Spleen (tissue), 11 donors: Measurements from ENCODE around the gene PRKCQ. TPM values are rescaled to one million over a fixed set of nuclear protein-coding genes. Genes with fewer than 3 reads are reported as not detected.
"Not testable (repeated sequence)": the region's sequence is repeated elsewhere in the genome, so short reads cannot be mapped to it uniquely, and the experiment has no call there.

Experiments used
- DNase-seq: peaks from one replicate; pipeline ENCODE4 v3.0.0-alpha.2; 2020
- H3K27ac ChIP-seq, 8 donors: fragments of 200-600 bp; sonication (generic) in 7 of 8; 1 replicate in 4 of 8; 2 replicates in 4 of 8; pipeline versions ENCODE4 v1.5.0 to v1.8.0; 2016 to 2021; ENCODE audit warnings: inconsistent platforms in 4 of 8, mild to moderate bottlenecking in 4 of 8, moderate library complexity in 1 of 8
- H3K27me3 ChIP-seq, 7 donors: fragments of 200-600 bp; sonication (generic) in 6 of 7; replicated peaks in 1 of 7; 1 replicate in 4 of 7; 2 replicates in 3 of 7; pipeline versions ENCODE4 v1.5.0 to v1.8.0; 2016 to 2021; ENCODE audit warnings: inconsistent platforms in 3 of 7, mild to moderate bottlenecking in 1 of 7
- H3K36me3 ChIP-seq, 6 donors: fragments of 200-600 bp; sonication (generic) in 5 of 6; 1 replicate in 4 of 6; 2 replicates in 2 of 6; pipeline versions ENCODE4 v1.5.0 to v1.8.0; 2016 to 2021; ENCODE audit warnings: inconsistent platforms in 2 of 6
- H3K4me1 ChIP-seq, 6 donors: fragments of 200-600 bp; sonication (generic) in 5 of 6; 1 replicate in 3 of 6; 2 replicates in 3 of 6; pipeline versions ENCODE4 v1.5.0 to v1.8.0; 2016 to 2021; ENCODE audit warnings: inconsistent platforms in 3 of 6
- H3K4me3 ChIP-seq, 8 donors: fragments of 200-600 bp; sonication (generic) in 7 of 8; 1 replicate in 4 of 8; 2 replicates in 4 of 8; pipeline versions ENCODE4 v1.5.0 to v1.8.0; 2016 to 2021; ENCODE audit warnings: inconsistent platforms in 4 of 8, mild to moderate bottlenecking in 4 of 8, moderate library complexity in 2 of 8
- H3K9me3 ChIP-seq, 8 donors: fragments of 200-600 bp; sonication (generic) in 7 of 8; 1 replicate in 4 of 8; 2 replicates in 4 of 8; pipeline versions ENCODE4 v1.5.0 to v1.8.0; 2016 to 2021; ENCODE audit warnings: inconsistent platforms in 4 of 8
- CTCF ChIP-seq, 11 experiments: fragments of 200-600 bp in 7 of 11; fragments of 450-650 bp in 4 of 11; sonication (generic) in 4 of 11; IDR thresholded peaks in 8 of 11; conservative IDR thresholded peaks in 3 of 11; 1 replicate in 7 of 11; 2 replicates in 4 of 11; pipeline versions ENCODE4 v1.4.0 to v1.8.0; 2016 to 2021; ENCODE audit warnings: antibody characterized with exemption in 11 of 11, inconsistent platforms in 4 of 11, mild to moderate bottlenecking in 1 of 11
- POLR2A ChIP-seq, 3 donors: fragments of 450-650 bp; IDR thresholded peaks; one replicate each; pipeline ENCODE4 v1.5.1; 2017; ENCODE audit warnings: antibody characterized with exemption in 3 of 3, mild to moderate bottlenecking in 1 of 3
- POLR2AphosphoS5 ChIP-seq, 3 donors: sonication (generic); formaldehyde crosslinking; IDR thresholded peaks; one replicate each; pipeline ENCODE4 v1.5.1; 2017; ENCODE audit warnings: antibody characterized with exemption in 3 of 3
- WGBS, 5 donors: extraction: QIAGEN DNeasy Blood & Tissue Kit in 3 of 5; methylation state at CpG; one replicate each; pipeline versions ENCODE4 v1.1.5 to v1.1.7; 2013 to 2018; 5-methylcytosine and 5-hydroxymethylcytosine counted together
- intact Hi-C: fragments of 100-400 bp; cut with DNase I; formaldehyde crosslinking; loops from one replicate; pipeline ENCODE4 v1.15.0; 2023; ENCODE audit warnings: low total_unique reads
- polyA plus RNA-seq, 3 donors: library from polyadenylated mRNA; stranded (reverse); fragments of 200-250 nt; gene quantifications; one replicate each; pipeline ENCODE4 v1.2.1, GENCODE V29; 2013
- total RNA-seq, 7 donors: library from RNA; depleted of rRNA in 3 of 7; stranded (reverse); fragments of >200 nt in 3 of 7; fragmentation: NEBNext Ultra II Directional in 4 of 7; extraction: Animal tissue kit (Norgen Biotek cat#: 25700) in 4 of 7; gene quantifications; one replicate each; pipeline versions ENCODE4 v1.1.0 to v1.2.1, GENCODE V29; 2016 to 2021
- donor health status: healthy with polysubstance abuse.
- donor health status: DM: no; HTN: no; CAD: no; lungs with moderate emphysema.
- donor health status: DM: no; HTN: no; CAD: no.
- donor health status: Bipolar disorder and iron deficiency.
- donor health status: healthy.
- donor health status: DM: no; HTN: no; CAD: no.
- donor health status: DM: yes; HTN: yes; CAD: no.

The PRKCQ gene
- total and polyA plus RNA-seq, 10 donors: 2.1 to 11.8 (median 8.1) TPM

GRCh38 chr10:6474871-6475270 is 105.2 kb downstream of the PRKCQ start:
- Histone ChIP-seq H3K27ac (peak overlapping the region in 4 of 8 donors; percentile 74 to 83 (median 80)), H3K27me3 (no peaks in the 10 kb centered on the region)
- 89 to 94% (median 94%) methylated on average over 5 of the region's 5 CpGs for WGBS, 5 donors

GRCh38 chr10:6473901-6474370 is 106.1 kb downstream of the PRKCQ start:
- Histone ChIP-seq H3K27ac (peak overlapping the region; percentile 58 to 83 (median 74)), H3K9me3 (no peaks in the 10 kb centered on the region), H3K4me1 (peaks cover 0 to 49% (median 22%) of the 10 kb centered on the region in 6 donors), H3K27me3 (no peaks in the 10 kb centered on the region), H3K4me3 (peak overlapping the region in 2 of 8 donors; percentile 15 to 54), H3K36me3 (peaks cover 0 to 34% (median 3%) of the 10 kb centered on the region in 6 donors)
- no peak for TF ChIP-seq POLR2AphosphoS5 (IDR thresholded peaks at IDR 0.05)
- TF ChIP-seq CTCF (IDR thresholded peaks at IDR 0.05 in 8 of 11, conservative IDR thresholded peaks at IDR 0.05 in 3 of 11): no peak
- TF ChIP-seq POLR2A (IDR thresholded peaks at IDR 0.05): no peak
- WGBS, 5 donors: 16 to 37% (median 30%) methylated on average over 6 of the region's 6 CpGs
- intact Hi-C loops: no loop called here
- no peak for DNase-seq

More at GRCh38 chr10:6474871-6475270, 105.2 kb downstream of the PRKCQ start:
- DNase-seq: no peak
- Histone ChIP-seq H3K4me3 (no peak overlapping the region), H3K4me1 (peaks cover 0 to 49% (median 22%) of the 10 kb centered on the region in 6 donors), H3K36me3 (peaks cover 0 to 30% (median 4%) of the 10 kb centered on the region in 6 donors), H3K9me3 (no peaks in the 10 kb centered on the region)
- intact Hi-C loops: no loop called here
- TF ChIP-seq CTCF (IDR thresholded peaks at IDR 0.05 in 8 of 11, conservative IDR thresholded peaks at IDR 0.05 in 3 of 11) (no peak), POLR2AphosphoS5 (IDR thresholded peaks at IDR 0.05) (no peak), POLR2A (IDR thresholded peaks at IDR 0.05) (no peak)

- intact Hi-C loops: no loop called here
- TF ChIP-seq POLR2A (IDR thresholded peaks at IDR 0.05): no peak
- peak in 3 of 11 experiments; percentile 12 to 26 (median 19) for TF ChIP-seq CTCF (IDR thresholded peaks at IDR 0.05 in 8 of 11, conservative IDR thresholded peaks at IDR 0.05 in 3 of 11)
- no peaks in the 10 kb centered on the region for H3K27me3 ChIP-seq
- H3K9me3 ChIP-seq: no peaks in the 10 kb centered on the region
- peak overlapping the region; percentile 58 to 83 (median 74) for H3K27ac ChIP-seq
- peak overlapping the region in 1 of 8 donors; percentile 54 for H3K4me3 ChIP-seq
- peaks cover 0 to 30% (median 1%) of the 10 kb centered on the region in 6 donors for H3K36me3 ChIP-seq
- WGBS, 5 donors: 34 to 58% (median 37%) methylated on average over 7 of the region's 7 CpGs
- H3K4me1 ChIP-seq: peaks cover 0 to 49% (median 22%) of the 10 kb centered on the region in 6 donors
- DNase-seq: no peak
Measured at GRCh38 chr10:6473430-6473829, 106.6 kb downstream of the PRKCQ start.

- intact Hi-C loops: not testable (repeated sequence)
- 63 to 84% (median 72%) methylated on average over 7 of the region's 7 CpGs for WGBS, 5 donors
Measured at GRCh38 chr10:6472710-6473005, 107.4 kb downstream of the PRKCQ start.

More at GRCh38 chr10:6472710-6473005, 107.4 kb downstream of the PRKCQ start:
- not testable (repeated sequence) for DNase-seq, H3K4me3 ChIP-seq, H3K27me3 ChIP-seq, H3K9me3 ChIP-seq
- peaks cover 0 to 49% (median 22%) of the 10 kb centered on the region in 6 donors for H3K4me1 ChIP-seq
- H3K27ac ChIP-seq: peak overlapping the region in 4 of 8 donors; percentile 56 to 83 (median 80)
- peaks cover 0 to 22% (median 0%) of the 10 kb centered on the region in 6 donors for H3K36me3 ChIP-seq
